ENCODE results near the gene TTC7B. TPM values are rescaled to one million over a fixed set of nuclear protein-coding genes. Genes with fewer than 3 reads are reported as not detected.

The TTC7B gene
- total RNA-seq, 4 donors from 2014 or later: 35.0 to 78.7 (median 36.8) TPM

DNA sequence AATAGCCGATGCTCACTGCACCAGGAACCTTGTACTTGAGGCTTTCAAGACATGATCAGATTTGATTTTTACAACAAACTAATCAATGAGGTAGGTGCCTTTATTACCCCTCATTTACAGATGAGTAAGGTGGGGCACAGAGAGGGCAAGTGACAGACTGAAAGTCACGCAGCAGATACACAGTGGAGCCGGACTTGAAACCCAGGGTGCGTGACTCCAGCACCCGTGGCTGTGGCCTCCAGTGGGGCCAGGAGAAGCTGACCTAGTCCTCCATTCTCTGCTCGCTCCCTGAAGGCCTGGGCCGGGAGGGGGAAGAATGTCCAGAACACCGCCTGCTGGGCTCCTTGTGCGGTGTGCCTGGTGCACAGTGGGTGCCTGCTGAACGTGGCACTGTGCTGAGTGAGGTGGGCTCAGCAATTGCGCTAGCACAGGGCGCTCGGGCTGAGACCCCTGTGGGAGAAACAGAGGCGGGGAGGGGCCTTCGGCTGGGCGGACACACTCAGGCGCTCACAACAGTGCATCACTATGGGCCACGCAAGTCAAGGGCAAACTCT lies 294.2 kb downstream of the TTC7B start:
- H3K36me3 ChIP-seq: no peaks in the 10 kb centered on the region
- H3K27ac ChIP-seq: peak overlapping the region in 3 of 4 donors; percentile 47 to 60 (median 47)
- no peaks in the 10 kb centered on the region for H3K9me3 ChIP-seq
- peaks cover 24 to 32% of the 10 kb centered on the region in 2 donors for H3K4me1 ChIP-seq
- no peak for ATAC-seq
- H3K4me3 ChIP-seq: no peak overlapping the region
- DNase-seq: no peak
- intact Hi-C loops (cut with DNase I; ENCODE audit: low total_unique reads): loop anchor here (5.0 kb wide), 1 partner anchor 115 kb away; no protein-coding TSS in a partner anchor
- in situ Hi-C loops (cut with MboI; ENCODE audit: low sequenced_read_pairs in 4 of 4): no loop called here
- TF ChIP-seq POLR2A (IDR thresholded peaks at IDR 0.05): no peak
- TF ChIP-seq, protein P1, sequence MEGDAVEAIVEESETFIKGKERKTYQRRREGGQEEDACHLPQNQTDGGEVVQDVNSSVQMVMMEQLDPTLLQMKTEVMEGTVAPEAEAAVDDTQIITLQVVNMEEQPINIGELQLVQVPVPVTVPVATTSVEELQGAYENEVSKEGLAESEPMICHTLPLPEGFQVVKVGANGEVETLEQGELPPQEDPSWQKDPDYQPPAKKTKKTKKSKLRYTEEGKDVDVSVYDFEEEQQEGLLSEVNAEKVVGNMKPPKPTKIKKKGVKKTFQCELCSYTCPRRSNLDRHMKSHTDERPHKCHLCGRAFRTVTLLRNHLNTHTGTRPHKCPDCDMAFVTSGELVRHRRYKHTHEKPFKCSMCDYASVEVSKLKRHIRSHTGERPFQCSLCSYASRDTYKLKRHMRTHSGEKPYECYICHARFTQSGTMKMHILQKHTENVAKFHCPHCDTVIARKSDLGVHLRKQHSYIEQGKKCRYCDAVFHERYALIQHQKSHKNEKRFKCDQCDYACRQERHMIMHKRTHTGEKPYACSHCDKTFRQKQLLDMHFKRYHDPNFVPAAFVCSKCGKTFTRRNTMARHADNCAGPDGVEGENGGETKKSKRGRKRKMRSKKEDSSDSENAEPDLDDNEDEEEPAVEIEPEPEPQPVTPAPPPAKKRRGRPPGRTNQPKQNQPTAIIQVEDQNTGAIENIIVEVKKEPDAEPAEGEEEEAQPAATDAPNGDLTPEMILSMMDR (IDR thresholded peaks at IDR 0.05 in 4 of 5, conservative IDR thresholded peaks at IDR 0.05 in 1 of 5): no peak
- H3K27me3 ChIP-seq: no peaks in the 10 kb centered on the region

DNA sequence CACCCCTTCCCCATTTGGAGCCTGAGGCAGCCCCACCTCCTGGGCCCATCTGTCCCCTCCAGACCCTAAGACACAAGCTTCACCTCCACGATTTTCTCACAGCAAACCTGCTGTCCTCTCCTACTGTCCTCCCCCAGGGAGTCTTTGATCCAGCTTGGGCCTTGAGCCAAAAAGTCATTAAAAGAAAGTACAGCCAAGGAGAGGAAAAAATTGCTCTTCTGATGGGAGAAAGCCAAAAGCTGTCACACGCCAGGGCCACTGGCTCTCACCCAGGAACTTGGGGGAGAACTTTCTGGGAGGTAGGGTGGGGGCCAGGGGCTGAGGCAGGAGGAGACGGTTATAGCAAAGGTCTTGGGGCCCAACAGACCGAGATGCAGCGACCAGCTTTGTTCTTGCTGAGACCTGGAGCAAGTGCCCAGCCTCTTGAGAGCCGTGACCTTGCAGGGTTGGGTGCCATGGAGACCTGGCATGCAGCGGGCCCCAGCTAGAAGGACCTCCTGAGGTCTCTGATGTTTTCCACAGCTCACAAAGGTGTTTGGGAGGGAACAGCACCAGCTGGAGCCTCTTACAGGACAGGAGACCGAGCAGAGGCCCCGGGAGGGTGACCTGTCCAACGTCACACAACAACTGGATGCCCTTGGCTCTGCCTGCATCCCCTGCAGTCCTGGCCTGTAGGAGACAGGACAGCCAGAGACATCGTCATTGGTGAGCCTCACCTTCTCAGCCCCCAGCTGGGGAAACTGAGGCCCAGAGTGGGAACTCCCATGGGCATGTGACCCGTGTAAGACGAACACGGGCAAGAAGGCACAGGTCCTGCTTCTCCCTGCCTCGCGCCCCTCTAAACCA lies 294.9 kb downstream of the TTC7B start:
- Histone ChIP-seq H3K9me3 (no peaks in the 10 kb centered on the region), H3K27me3 (no peaks in the 10 kb centered on the region), H3K4me1 (peaks cover 24 to 32% of the 10 kb centered on the region in 2 donors), H3K27ac (peak overlapping the region in 3 of 4 donors; percentile 35 to 41 (median 40)), H3K36me3 (no peaks in the 10 kb centered on the region), H3K4me3 (no peak overlapping the region)
- in situ Hi-C loops (cut with MboI; ENCODE audit: low sequenced_read_pairs in 4 of 4) (no loop called here), intact Hi-C loops (cut with DNase I; ENCODE audit: low total_unique reads) (loop anchor here (5.0 kb wide), 1 partner anchor 114 kb away; no protein-coding TSS in a partner anchor)
- ATAC-seq (no peak), DNase-seq (no peak)
- TF ChIP-seq, protein P1 (IDR thresholded peaks at IDR 0.05 in 4 of 5, conservative IDR thresholded peaks at IDR 0.05 in 1 of 5): no peak
- TF ChIP-seq POLR2A (IDR thresholded peaks at IDR 0.05): no peak

DNA sequence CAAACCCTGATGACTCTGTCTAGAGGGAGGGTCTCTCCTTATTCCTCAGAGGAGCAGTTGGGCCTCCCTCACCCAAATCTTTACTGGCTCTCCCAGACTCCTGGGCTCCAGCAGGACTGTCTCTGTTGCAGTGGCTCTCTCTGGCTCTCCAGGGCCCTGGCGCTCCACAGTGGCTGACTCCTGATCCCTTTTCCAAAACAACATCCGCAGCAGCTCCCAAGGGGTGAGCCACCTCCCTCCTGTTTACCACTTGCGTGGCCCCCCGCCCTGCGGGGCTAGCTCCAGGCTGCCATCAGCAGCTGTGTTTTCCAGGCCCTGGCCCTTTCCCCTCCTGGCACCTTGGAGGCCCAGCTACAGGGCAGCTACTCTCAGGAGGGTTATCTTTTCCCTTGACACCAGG lies 295.9 kb downstream of the TTC7B start:
- in situ Hi-C loops (cut with MboI; ENCODE audit: low sequenced_read_pairs in 4 of 4) (no loop called here), intact Hi-C loops (cut with DNase I; ENCODE audit: low total_unique reads) (loop anchor here (5.0 kb wide), 1 partner anchor 113 kb away; no protein-coding TSS in a partner anchor)
- TF ChIP-seq, protein P1 (IDR thresholded peaks at IDR 0.05 in 4 of 5, conservative IDR thresholded peaks at IDR 0.05 in 1 of 5): no peak
- Histone ChIP-seq H3K4me1 (peaks cover 24 to 32% of the 10 kb centered on the region in 2 donors), H3K9me3 (no peaks in the 10 kb centered on the region), H3K27ac (peak overlapping the region in 3 of 4 donors; percentile 35 to 41 (median 40)), H3K27me3 (no peaks in the 10 kb centered on the region), H3K36me3 (no peaks in the 10 kb centered on the region), H3K4me3 (no peak overlapping the region)
- ATAC-seq: no peak
- no peak for DNase-seq

DNA sequence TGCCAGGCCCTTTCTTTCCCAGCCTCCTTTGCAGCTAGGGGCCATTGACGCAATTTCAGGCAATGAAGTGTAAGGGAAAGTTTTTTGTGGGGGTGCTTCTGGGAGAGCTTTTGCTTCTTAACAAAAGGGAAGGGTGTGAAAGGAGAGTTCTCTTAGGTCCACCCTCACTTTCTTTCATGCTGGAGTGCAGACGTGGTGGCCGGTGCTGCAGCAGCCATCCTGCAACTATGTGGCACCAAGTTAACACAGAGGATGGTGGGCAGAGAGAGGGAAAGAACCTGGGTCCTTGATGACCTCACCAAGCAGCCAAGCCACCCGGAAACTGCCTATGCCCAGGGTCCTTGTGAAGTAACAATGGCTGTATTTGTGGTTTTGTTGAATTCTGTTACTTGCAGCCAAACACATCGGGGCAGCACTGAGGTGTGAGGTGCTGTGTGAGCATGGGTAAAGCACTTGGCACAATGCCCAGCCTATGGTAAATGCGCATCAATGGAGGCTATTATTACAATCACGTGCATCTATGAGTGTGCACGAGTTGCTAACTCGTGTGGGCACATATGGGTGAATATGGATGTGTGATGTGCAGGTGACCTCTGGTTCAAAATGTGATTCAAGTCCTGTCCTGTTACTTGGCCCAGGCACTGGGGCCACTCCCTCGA lies 296.8 kb downstream of the TTC7B start:
- H3K27me3 ChIP-seq: no peaks in the 10 kb centered on the region
- in situ Hi-C loops (cut with MboI; ENCODE audit: low sequenced_read_pairs in 4 of 4) (no loop called here), intact Hi-C loops (cut with DNase I; ENCODE audit: low total_unique reads) (loop anchor here (5.0 kb wide), 1 partner anchor 178 kb away; no protein-coding TSS in a partner anchor)
- no peak overlapping the region for H3K4me3 ChIP-seq
- no peaks in the 10 kb centered on the region for H3K9me3 ChIP-seq
- no peak for ATAC-seq
- TF ChIP-seq, protein P1 (IDR thresholded peaks at IDR 0.05 in 4 of 5, conservative IDR thresholded peaks at IDR 0.05 in 1 of 5): no peak
- TF ChIP-seq POLR2A (IDR thresholded peaks at IDR 0.05): no peak
- H3K4me1 ChIP-seq: peaks cover 24 to 32% of the 10 kb centered on the region in 2 donors
- H3K27ac ChIP-seq: no peak overlapping the region
- DNase-seq: no peak
- H3K36me3 ChIP-seq: no peaks in the 10 kb centered on the region

Measured in gastrocnemius medialis (tissue), 4 donors.